HG02885 (cell line): ENCODE measurements around the gene TBC1D21.

Experiments
- ATAC-seq: cut with Tn5 transposase; IDR thresholded peaks from one replicate; pipeline ENCODE4 v1.9.1; 2021; ENCODE audit warnings: mild to moderate bottlenecking; ENCODE audit not compliant: unreplicated experiment, poor library complexity

Gene TBC1D21

DNA sequence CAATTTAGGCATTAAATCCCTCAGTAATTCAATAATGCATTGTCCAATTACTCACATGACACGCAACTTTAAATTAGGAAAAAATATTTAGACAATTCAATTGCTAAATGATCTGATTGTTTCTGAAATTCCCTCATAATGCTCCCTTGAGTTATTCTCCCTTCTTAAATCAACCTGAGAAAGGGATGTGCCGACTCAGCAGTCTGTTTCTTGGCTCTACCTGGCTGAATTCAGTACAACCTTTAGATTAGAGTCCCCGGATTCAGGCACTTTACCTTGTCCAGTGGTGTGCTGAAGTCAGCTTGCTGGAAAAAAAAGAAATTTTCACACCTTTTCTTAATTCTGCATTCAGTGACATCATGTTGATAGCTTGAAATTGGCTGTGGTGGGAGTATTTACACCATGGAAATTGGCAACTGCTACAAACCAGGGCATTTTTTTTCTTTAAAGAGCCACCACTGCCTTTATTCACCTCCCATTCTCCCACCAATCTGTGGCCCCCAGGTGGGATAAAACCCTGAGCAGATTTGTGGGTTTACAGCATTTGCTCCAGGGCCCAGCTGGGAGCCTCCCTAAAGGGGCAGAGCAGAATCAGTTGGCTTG lies 32.0 kb downstream of the TBC1D21 start:
- ATAC-seq = no peak

DNA sequence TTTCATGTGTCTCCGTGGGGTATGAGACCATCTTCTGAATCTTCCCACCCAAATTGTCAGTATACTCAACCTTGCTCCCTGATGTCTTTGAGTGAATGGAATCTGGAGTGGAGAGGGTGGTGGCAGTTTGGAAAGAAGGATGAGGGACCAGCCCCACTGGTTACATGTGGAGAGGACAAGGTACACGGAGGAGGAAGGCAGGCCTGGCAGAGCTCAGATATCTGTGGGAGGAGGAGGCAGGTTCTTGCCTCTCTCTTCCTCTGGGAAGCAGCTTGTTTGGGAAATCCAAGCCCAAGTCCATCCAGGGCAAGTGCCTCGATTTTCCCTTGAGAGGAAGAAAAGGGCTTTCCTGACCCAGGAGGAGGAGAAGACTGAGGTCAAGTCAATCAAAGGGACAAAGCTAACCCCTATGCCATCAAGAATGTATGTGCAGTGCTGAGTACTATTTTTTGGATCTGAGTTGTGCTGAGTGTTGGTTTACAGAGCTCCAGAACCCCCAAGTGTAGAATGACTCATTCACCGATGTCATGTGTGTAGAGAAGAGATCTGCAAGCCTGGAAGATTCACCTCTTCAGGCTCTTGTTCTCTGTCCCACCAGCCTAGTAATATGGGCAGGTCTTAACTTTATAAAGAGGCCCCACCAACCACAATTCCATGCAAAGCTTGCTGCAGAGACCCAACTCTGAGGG lies 33.1 kb downstream of the TBC1D21 start:
- ATAC-seq = no peak

DNA sequence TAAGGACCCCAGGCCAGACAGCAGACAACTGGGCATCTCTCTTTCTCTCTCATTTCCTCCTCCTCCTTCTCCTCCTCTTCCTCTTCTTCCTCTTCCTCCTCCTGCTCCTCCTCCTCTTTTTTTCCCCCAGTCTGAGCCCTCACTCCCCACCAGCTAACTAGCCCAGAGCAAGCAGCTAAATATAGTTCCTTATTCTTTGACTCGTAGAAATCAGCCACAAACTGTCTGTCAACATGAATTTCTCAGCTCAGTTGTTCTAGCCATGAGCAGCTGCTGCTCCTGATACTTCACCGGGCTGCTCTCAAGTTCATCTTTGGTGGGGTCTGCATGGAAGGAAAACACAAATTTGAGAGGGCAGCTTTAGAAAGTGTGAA lies 33.7 kb downstream of the TBC1D21 start:
- ATAC-seq = no peak

DNA sequence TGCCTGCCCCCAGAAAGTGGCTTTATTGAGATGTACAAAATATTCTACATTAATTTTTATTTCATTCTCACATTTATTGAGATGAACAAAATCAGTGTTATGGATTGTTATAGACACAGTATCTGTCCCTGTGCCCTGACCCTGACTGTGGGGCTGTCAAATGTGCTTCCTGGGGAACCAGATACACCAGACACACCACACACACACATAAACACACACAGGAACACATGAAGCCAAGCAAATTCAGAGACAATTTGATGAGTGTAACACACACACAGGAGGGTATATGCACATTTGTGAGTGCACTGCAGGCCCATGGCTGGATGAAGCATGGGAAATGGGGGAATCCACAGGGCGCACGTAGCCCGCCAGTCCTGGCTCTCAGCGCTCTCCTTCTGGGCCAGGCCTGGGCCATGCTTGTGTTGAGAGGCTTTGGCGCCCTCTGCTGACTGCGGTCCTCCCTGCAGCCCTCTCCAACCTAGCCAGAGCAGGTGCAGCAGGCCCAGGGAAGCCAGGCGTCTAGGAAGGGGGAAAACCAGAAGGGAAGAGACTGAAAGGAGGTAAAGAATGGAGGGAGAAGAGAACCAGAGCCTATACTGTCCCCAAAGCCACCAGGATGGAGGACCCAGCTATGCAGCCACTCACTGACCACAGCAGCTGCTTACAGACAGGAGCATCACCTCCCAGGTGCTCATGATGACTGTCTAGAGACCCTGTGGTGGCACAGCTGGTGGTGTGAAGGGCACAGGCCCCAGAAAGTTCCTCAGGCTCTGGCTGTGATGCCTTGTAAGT lies 34.9 kb downstream of the TBC1D21 start:
- no peak for ATAC-seq

DNA sequence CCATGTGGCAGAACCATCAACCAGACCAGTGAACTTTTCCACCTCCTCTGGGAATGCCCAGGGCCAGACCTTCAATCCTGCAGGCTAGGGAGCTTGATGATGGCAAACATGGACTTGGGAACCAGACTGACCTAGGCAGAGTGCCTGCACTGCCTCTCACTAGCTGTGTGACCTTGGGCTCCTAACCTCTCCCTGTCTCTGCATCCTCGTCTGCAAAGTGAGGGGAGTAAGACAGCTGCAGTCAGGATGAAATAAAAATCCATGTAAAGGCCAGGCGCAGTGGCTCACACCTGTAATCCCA lies 35.4 kb downstream of the TBC1D21 start:
- ATAC-seq = no peak

DNA sequence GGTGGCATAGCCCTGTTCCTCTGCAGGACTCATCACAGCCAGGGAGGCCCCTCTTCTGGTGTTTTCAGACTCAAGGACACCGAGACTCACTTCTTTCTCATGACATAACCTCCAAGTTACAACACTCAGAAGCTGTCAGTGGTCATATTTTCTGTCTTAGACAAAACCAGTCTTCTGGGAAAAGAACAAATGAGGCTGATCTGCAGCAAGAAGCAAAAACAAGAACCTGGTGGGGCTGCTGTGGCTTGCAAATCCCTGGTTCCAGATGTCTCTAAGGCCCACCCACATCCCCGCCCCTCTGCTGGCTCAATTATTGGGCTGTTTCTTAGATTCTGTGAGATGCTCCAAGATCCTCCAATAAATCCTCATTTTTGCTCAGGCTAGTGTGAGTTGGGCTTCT lies 36.3 kb downstream of the TBC1D21 start:
- ATAC-seq = no peak

DNA sequence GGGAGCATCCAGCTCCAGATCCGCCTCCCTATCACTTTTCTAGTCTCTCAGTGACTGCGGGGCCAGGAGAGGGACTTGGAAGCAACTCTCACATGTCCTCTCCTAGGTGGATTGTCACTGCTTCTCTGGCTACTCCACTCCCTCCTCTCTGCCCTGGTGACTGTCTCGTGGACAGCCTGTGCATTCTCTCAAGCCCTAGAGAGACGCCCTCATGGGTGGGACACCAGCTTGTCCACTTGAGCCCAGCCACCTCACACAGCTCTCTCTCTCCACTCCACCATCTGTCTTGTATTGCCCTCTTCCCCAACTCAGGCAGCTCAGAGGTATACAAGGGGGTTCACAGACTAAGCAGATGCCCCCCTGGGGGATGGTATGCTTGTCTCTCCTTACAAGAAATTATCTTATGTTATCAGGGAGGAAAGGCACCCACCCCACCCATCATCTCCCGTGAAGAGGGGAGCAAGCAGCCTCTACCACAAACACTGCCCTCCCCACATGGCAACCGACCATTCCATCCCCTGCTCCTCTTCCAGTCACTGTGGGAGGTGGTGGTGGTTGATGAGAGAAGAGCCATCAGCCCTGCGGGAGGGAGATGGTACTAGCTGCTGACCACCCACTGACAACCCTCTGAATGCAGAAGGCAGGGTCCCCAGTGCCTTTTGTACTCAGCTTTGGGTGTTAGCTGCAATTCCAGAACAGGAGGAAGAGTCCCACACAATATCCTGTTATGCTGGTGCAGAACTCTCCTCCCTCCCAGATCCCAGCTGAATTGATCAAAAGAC lies 37.3 kb downstream of the TBC1D21 start:
- ATAC-seq = no peak

DNA sequence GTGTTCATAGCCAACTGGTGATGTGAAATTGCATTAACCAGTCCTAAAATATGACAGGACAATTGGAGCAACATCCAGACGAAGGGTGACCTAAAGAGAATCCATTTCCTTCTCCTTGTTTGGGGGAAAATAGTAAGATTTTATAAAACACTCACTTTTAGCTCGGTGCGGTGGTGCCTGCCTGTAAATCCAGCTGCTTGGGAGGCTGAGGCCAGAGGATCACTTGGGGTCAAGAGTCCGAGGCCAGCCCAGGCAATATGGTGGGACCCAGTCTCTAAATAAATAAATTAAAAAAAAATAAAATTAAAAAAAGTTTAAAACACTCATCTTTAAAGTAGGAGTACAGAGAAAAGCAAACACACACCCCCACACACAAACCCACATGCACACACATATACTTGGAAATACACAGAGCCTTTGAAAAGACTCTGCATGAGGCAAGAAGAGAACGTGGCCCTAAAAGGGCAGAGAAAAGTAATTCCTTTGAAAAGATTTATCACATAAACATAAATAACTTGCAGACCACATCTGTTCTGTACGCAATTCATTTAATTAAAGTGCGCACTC lies 38.7 kb downstream of the TBC1D21 start:
- no peak for ATAC-seq

DNA sequence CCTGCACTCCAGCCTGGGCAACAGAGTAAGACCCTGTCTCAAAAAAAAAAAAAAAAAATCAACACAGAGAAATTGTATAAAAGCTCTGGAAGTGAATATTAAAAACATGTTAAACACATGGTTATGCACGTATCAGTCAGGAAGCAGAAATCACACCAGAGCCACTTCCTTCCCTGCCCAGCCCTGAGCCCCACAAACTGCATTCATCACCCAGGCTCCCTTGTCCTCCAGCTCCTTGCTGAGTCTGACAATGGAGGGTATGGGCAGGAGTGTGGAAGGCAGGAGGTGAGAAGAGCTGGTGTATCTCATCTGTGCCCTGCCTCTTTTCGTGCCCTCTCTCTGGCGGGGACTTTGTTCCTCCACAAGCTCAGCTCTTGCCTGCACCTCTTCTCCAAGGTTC lies 40.8 kb downstream of the TBC1D21 start:
- no peak for ATAC-seq

DNA sequence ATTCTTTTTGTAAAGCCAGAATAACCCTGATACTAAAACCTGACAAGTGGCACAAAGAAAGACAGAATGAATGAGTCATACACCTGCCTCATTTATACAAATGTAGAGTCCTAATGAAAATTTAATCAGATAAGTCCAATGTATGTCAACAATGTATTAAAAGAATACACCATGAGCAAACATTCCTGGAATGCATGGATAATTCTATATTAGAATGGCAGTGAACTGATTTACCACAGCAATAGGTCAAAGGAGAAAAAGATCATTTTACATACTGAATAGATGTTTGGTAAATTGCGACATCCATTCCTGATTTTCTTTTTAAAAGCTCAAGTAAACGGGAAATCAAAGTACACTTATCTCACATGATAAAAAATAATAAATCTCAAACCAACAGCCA lies 41.7 kb downstream of the TBC1D21 start:
- ATAC-seq = no peak

DNA sequence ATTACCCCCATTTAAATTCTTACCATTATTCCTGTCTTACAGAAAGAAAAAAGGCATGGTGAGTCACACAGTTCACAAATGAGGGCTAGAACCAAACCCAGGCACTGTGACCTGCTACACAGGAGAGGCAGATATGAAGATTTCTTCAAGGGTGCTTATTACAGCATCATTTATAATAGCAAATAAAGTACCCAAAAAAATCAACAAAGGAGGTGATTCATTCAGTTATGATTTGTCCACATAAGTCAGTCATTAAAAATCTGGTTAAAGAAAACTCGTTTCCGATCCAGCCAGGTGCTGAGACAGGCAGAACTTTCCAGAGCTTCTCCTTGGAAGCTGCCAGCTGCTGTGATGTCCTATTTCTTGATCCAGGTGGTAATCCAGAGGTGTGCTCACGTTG lies 45.4 kb downstream of the TBC1D21 start:
- no peak for ATAC-seq

DNA sequence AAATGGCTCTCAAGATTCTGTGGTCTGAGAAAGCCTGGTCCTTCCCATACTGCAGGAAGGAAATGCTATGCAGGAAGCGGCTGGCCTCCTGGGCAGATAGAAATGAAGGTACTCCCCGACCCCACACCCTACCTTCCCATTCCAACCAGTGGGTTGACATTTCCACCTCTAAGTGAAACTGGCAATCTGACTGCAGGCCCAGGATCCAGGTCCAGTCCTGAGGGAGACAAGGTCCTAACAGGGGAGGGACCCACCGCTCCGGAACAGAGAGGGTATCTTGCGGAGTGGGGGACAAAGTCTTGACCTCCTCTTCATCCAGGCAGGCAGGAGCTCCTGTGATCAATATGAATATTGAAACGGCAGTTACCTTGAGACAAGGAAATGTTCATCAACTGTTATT lies 46.3 kb downstream of the TBC1D21 start:
- no peak for ATAC-seq

DNA sequence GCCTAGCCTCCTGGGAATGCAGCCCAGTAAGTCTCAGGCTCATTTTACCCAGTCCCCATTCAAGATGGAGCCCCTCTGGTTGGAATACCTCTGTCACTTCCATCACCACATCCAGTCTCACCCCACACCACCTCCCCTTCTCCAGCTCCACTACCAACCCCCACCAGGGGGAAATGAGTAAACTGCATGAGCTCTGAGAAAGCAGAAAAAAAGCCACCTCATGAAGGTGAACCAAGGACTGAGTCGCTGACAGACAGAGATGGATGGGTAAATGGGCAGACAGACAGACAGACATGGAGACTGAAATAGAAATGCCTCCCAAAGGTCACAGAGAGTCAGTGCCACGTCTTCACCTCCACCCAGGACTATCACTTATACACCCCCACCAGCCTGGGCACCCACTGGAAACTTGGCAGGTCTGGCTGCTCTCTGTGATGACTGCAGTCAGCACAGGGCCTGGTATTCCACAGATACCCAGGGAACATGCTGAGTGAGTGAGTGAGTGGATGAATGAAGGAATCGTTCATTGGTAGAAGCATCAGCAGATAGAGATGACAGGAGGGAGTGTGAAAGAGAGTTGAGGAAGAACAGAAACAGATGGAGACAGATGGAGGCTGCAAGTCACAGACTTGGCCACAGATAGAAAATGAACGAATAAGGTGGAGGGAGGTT lies 48.0 kb downstream of the TBC1D21 start:
- ATAC-seq = no peak

DNA sequence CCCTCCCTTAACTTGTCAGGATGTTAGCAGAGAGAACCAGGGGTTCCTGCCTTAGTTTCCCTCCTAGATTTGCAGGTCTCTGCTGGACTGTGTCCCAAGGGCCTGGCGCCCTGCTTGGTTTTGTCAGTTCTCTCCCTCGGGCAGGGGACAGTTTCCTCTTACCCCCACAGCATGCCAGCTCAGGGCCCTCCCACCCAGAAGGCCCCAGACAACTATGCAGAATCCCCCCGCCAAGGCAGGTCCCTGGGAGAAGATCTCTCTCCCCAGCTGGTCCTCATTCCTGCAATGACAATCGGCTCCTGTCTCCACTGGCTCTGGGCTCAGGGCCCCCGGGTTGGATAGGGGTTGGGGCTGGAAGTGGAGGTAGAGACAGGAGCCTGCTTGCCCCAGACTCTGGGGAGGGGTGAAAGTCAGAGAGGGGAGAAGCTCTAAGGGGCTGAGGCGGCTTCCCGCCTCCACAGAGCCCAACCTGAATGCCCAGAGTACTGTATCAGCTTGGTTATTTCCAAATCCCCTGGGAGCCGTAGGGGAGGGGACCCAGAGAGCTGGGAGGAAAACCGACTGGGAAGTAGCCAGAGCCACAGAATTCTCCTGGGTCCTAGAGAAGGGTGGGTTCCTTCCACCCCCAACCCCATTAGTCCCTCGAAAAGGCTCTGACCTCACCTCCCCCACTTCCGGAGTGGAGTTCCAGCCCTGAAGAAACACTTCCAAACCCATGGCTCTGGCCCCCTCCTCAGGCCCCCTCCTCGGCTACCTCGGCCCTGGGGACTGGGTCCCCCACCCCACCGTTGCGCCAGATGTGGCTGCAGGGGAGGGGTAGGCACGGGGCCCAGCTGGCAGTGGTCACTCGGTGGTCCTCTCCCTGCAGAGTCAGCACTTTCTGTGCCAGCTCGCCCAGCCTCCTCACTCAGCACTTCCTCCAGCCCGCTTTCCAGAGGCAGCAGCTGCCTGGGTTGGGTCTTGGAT lies 49.1 kb downstream of the TBC1D21 start:
- no peak for ATAC-seq

DNA sequence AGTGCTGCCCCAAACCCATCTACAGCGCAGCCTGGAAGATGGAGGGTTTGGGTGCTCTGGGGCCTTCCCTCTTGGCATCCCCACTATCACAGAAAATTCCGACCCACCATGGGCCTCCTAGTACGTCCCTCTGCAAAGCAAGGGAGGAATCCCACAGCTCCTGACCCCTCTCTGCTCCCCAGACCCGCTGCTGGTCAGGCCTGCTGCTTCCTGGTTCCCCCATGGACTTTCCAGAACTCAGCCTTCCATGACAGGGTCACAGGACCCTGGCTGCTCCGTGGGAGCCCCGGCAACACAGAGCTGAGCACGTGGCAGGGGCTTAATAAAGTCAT lies 49.8 kb downstream of the TBC1D21 start:
- ATAC-seq = no peak

DNA sequence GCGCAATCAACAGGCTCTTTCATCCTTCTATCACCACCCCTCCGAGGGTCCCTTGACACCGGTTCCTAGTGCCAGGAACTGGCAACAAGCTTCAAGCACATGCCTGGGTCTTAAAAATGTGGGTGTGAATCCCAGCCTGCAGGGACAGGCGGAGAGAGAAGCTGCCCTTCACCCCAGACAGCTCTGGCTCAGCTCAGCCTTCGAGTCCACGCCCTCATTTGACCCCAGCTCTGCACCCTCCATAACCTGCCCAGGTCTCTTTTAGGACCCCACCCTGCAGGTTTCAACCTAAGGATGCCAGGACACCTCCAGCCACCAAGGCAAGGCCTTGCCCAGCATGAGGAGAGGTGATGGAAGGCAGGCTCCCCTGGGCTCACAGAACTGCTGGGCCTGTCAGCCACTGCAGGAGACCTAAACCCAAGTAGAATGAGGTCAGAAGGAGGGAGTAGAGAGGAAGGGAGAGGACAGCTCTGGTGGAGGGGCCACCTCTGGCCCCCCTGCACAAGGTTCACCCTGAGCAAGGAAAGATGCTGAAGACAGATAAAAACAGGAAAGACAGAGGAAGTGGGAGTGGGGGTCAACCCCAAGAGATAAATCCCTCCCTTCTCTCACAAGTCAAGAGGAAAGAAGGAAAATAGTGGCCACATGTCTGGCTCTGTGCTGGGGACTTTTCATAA lies 50.3 kb downstream of the TBC1D21 start:
- no peak for ATAC-seq

DNA sequence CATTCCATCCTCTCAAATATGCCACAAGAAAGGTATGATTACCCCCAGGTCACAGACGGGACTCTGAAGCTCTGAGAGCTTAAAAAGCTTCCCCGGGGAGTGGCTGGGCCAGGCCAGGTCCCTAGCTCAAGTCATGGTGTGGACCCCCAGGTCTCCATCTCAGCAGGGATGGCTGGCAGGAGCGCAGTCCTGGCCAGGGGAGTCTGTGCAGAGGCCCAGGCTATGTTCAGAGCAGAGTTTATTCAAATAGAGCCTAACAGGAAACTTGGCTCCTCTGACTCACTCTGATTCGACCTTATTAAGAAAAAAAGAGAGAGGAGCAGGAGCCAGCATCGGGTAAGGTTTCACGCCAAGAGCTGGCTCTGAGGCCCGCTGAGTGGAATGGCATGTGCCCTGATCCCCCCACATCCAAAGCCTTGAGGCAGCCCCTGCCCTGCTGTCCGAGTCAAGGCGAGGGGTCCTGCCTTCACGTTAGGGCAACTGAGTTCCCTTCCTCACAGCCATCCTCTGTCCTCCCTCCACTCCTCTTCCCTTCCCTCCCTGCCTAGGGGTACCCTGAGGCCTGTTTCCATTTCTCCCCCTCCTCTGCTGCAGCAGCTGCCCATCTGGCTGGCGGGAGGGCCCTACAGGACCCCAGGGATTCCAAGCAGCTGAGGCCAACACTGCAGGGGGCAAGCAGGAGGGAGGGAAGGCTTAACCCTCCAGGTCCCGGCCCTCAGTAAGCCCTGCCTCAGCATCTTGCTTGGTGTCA lies 51.0 kb downstream of the TBC1D21 start:
- ATAC-seq = no peak

DNA sequence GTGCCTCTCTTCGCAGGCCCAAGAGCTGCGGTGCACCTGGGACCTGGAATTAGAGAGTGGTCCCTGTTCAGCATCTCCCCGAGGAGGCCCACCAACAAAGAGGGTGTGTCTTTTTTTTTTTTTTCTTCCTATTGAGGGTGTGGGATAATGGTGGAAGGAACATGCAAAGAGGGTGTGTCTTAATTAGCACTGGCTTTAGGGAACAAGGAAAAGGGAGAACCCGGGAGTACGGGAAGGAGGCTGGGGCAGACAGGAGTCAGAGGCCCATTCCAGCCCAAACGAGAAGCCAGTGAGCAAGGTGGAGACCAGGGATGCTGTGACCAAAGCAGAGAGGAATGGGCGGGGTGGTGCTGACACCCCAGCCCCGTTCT lies 52.5 kb downstream of the TBC1D21 start:
- no peak for ATAC-seq
